A549 (cell line): ENCODE results near the gene OR4D1.

Experiments
- KDM1A ChIP-seq: fragments of 200-600 bp; sonication (generic); IDR thresholded peaks from 2 replicates; pipeline ENCODE4 v1.6.1; 2016; ENCODE audit warnings: low read depth, mild to moderate bottlenecking
- PBX3 ChIP-seq: IDR thresholded peaks from 2 replicates; pipeline ENCODE4 v1.6.1; 2012
- SMC3 ChIP-seq: fragments of >200 bp; sonication (Bioruptor Twin); formaldehyde crosslinking; IDR thresholded peaks from 3 replicates; pipeline ENCODE4 v1.6.1; 2018; ENCODE audit warnings: inconsistent platforms

DNA sequence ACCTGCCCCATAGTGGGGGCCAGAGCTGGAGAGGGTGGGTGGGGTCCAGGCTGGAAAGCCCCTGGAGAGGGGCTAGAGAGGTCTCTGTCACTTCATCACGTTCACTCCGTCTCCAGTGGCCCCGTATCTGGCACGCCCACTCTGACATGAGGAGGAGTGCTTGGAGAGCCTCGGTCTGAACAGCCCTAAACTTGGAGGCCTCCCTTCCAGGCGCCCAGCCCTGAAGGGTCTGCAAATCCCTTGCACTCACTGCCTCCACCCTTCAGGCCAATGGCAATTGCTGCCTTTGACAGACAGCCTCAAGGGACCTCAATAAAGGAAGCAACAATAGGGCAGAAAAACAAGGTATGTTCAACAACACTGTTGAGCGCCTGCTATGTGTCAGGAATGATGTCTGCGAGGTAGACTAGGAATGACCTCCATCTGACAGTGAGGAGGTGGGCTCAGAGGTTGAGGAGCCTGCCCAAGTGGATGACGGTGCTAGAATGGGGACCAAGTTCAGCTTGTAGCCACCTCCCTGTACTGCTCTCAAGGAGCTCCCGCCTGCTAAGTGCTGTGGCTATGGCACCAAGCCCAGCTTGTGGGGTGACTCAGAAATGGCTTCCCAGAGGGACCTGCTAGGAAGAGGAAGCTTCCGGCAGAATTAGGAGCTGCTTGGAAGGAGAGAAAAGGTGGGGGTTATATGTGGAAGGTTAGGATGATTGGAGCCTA lies 41.4 kb downstream of the OR4D1 start:
- no peak for TF ChIP-seq PBX3
- TF ChIP-seq SMC3 = no peak
- no peak for TF ChIP-seq KDM1A
